ENCODE results near the gene POP4. TPM values are rescaled to one million over a fixed set of nuclear protein-coding genes. Genes with fewer than 3 reads are reported as not detected.
A peak's percentile ranks its signal among the peaks of the same experiment; 100 is the strongest.

The POP4 gene
- total RNA-seq, 1 experiment from 2014 or later: 170 TPM

GRCh38 chr19:29629836-29630534 is 23.9 kb downstream of the POP4 start:
- no peak for DNase-seq (ENCODE audit: low read depth)

- no peak for DNase-seq (ENCODE audit: low read depth)
These were observed 24.6 kb downstream of the POP4 start for GRCh38 chr19:29630655-29631054.

- DNase-seq (ENCODE audit: low read depth): no peak
These were observed 25.4 kb downstream of the POP4 start for GRCh38 chr19:29631450-29631849.

GRCh38 chr19:29634002-29634401 is 27.9 kb downstream of the POP4 start:
- no peak for DNase-seq (ENCODE audit: low read depth)

GRCh38 chr19:29634423-29635130 is 28.5 kb downstream of the POP4 start:
- no peak for DNase-seq (ENCODE audit: low read depth)

- no peak for DNase-seq (ENCODE audit: low read depth)
These were observed 29.9 kb downstream of the POP4 start for GRCh38 chr19:29635963-29636362.

GRCh38 chr19:29636553-29637360 is 30.7 kb downstream of the POP4 start:
- no peak for DNase-seq (ENCODE audit: low read depth)

GRCh38 chr19:29639086-29639485 is 33.0 kb downstream of the POP4 start:
- DNase-seq (ENCODE audit: low read depth): no peak

- no peak for DNase-seq (ENCODE audit: low read depth)
These were observed 34.1 kb downstream of the POP4 start for GRCh38 chr19:29640231-29640630.

- DNase-seq (ENCODE audit: low read depth): no peak
These were observed 35.5 kb downstream of the POP4 start for GRCh38 chr19:29641597-29641996.

GRCh38 chr19:29643361-29643935 is 37.4 kb downstream of the POP4 start:
- DNase-seq (ENCODE audit: low read depth): no peak

- DNase-seq (ENCODE audit: low read depth): no peak
These were observed 38.1 kb downstream of the POP4 start for GRCh38 chr19:29644210-29644609.

GRCh38 chr19:29645491-29645867 is 39.4 kb downstream of the POP4 start:
- DNase-seq (ENCODE audit: low read depth): no peak

- peak; percentile 53 for DNase-seq (ENCODE audit: low read depth)
These were observed 39.8 kb downstream of the POP4 start for GRCh38 chr19:29645911-29646310.

- DNase-seq (ENCODE audit: low read depth): no peak
These were observed 44.8 kb downstream of the POP4 start for GRCh38 chr19:29650772-29651387.

- DNase-seq (ENCODE audit: low read depth): no peak
These were observed 45.7 kb downstream of the POP4 start for GRCh38 chr19:29651622-29652394.

GRCh38 chr19:29653398-29653797 is 47.3 kb downstream of the POP4 start:
- DNase-seq (ENCODE audit: low read depth): no peak

- DNase-seq (ENCODE audit: low read depth): no peak
These were observed 49.7 kb downstream of the POP4 start for GRCh38 chr19:29655648-29656335.

- peak; percentile 55 for DNase-seq (ENCODE audit: low read depth)
These were observed 52.3 kb downstream of the POP4 start for GRCh38 chr19:29658221-29658991.
